OCI-LY3 (cell line): ENCODE measurements around the gene CHRDL2.

ENCODE experiments used
- H2AFZ ChIP-seq: fragments of 200-600, 300-600 bp; shearing (Covaris generic); 2 replicates; pipeline ENCODE4 v1.6.0; 2014; ENCODE audit warnings: antibody characterized with exemption, low read depth, low read length
- H3K27ac ChIP-seq: fragments of 200-600, 300-600 bp; sonication (generic); 2 replicates; pipeline ENCODE4 v1.5.1; 2014; ENCODE audit warnings: mild to moderate bottlenecking, low read length, moderate library complexity, mixed read lengths
- H3K27me3 ChIP-seq: fragments of 200-600, 300-600 bp; sonication (generic); 2 replicates; pipeline ENCODE4 v1.6.1; 2014; ENCODE audit warnings: low read depth, low read length, mixed read lengths
- H3K36me3 ChIP-seq: fragments of 200-600, 300-600 bp; sonication (generic); replicated peaks from 2 replicates; pipeline ENCODE3; 2014; ENCODE audit warnings: low read depth, low read length, mixed read lengths
- H3K4me1 ChIP-seq: fragments of 300-600, 200-600 bp; sonication (generic); 2 replicates; pipeline ENCODE4 v1.6.1; 2014; ENCODE audit warnings: low read length, mixed read lengths
- H3K4me2 ChIP-seq: fragments of 200-600, 300-600 bp; sonication (generic); 2 replicates; pipeline ENCODE4 v1.6.1; 2014; ENCODE audit warnings: low read length, mixed read lengths
- H3K4me3 ChIP-seq: fragments of 300-600, 200-600 bp; sonication (generic); 2 replicates; pipeline ENCODE4 v1.5.1; 2014; ENCODE audit warnings: antibody characterized with exemption, mild to moderate bottlenecking, low read length, moderate library complexity
- H3K79me2 ChIP-seq: fragments of 300-600, 200-600 bp; shearing (Covaris generic); 2 replicates; pipeline ENCODE4 v1.6.1; 2014; ENCODE audit warnings: mild to moderate bottlenecking, low read length, mixed read lengths
- H3K9ac ChIP-seq: fragments of 300-600, 200-600 bp; shearing (Covaris generic); 2 replicates; pipeline ENCODE4 v1.6.0; 2014; ENCODE audit warnings: mild to moderate bottlenecking, low read length, moderate library complexity
- H3K9me3 ChIP-seq: fragments of 200-600, 300-600 bp; shearing (Covaris generic); 2 replicates; pipeline ENCODE4 v1.6.1; 2014; ENCODE audit warnings: low read length, mixed read lengths; ENCODE audit not compliant: insufficient read depth
- H4K20me1 ChIP-seq: fragments of 200-600, 300-600 bp; sonication (generic); 2 replicates; pipeline ENCODE4 v1.6.1; 2016; ENCODE audit warnings: low read length, mixed read lengths; ENCODE audit not compliant: insufficient read depth
- EZH2phosphoT487 ChIP-seq: fragments of 200-600 bp; shearing (Covaris generic); IDR thresholded peaks from 2 replicates; pipeline ENCODE4 v1.6.1; 2018; ENCODE audit warnings: antibody characterized with exemption, mixed run types, low read depth
- TF ChIP-seq, protein P1 (sequence below): fragments of 200-600, 300-600 bp; sonication (generic); IDR thresholded peaks from 2 replicates; pipeline ENCODE4 v1.5.1; 2014; ENCODE audit warnings: antibody characterized with exemption, low read length, low read depth

Gene CHRDL2

DNA sequence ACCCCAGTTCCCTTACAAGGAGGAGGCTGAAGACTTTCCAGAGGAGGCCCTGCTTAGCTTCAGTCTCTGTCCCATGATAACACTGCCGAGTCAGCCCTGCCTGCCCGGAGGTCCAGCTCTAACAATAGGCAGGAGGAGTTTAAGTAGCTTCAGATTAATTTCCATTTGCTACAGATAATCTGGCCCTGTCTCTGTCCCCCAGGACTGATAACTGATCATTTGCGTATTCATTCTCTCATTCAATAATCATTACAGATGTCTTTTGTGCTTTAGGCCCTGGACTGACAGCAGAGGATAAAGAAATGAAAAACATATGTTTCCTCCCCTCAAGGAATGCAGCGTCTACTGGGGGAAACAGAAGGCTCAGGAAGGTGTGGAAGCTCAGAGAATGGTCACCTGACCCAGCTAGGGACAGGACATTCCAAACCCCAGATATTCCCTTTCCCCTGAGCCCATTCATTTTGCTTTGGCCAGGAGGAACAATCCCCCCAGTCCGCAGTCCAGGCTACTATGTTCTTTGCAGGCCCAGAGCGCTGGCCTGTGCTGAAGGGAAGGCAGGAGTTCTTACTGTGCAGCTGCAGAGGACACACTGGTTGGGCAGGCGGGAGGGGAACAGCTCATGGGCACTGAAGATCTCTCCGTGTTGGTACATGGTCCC is 20.8 kb downstream of the CHRDL2 start:
- Histone ChIP-seq H3K9ac (no peak overlapping the region), H4K20me1 (no peaks in the 10 kb centered on the region), H3K27ac (no peak overlapping the region), H3K4me2 (no peak overlapping the region), H3K79me2 (no peaks in the 10 kb centered on the region), H3K9me3 (no peaks in the 10 kb centered on the region), H3K4me3 (no peak overlapping the region), H2AFZ (no peak overlapping the region), H3K36me3 (no peaks in the 10 kb centered on the region), H3K4me1 (no peaks in the 10 kb centered on the region), H3K27me3 (no peaks in the 10 kb centered on the region)
- TF ChIP-seq EZH2phosphoT487, result no peak
- TF ChIP-seq, protein P1, sequence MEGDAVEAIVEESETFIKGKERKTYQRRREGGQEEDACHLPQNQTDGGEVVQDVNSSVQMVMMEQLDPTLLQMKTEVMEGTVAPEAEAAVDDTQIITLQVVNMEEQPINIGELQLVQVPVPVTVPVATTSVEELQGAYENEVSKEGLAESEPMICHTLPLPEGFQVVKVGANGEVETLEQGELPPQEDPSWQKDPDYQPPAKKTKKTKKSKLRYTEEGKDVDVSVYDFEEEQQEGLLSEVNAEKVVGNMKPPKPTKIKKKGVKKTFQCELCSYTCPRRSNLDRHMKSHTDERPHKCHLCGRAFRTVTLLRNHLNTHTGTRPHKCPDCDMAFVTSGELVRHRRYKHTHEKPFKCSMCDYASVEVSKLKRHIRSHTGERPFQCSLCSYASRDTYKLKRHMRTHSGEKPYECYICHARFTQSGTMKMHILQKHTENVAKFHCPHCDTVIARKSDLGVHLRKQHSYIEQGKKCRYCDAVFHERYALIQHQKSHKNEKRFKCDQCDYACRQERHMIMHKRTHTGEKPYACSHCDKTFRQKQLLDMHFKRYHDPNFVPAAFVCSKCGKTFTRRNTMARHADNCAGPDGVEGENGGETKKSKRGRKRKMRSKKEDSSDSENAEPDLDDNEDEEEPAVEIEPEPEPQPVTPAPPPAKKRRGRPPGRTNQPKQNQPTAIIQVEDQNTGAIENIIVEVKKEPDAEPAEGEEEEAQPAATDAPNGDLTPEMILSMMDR, result no peak

DNA sequence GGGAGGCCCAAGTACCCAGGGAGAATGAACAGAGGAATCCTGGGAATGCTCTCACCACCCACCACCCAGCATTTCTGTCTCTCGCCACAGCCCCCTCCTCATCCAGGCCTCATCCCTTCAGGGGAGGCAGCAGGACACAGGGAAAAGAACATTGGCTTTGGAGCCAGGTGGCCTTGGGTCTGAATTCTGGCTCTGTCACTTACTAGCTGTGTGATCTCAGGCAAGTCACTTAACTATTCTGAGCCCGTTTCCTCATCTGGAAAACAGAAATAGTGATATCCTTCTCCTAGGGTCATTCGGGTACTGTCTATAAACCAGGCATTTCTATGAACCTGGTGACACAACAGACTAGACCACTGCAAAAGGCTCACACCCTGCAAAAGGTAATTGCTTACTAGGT is 22.1 kb downstream of the CHRDL2 start:
- H2AFZ ChIP-seq, result no peak overlapping the region

DNA sequence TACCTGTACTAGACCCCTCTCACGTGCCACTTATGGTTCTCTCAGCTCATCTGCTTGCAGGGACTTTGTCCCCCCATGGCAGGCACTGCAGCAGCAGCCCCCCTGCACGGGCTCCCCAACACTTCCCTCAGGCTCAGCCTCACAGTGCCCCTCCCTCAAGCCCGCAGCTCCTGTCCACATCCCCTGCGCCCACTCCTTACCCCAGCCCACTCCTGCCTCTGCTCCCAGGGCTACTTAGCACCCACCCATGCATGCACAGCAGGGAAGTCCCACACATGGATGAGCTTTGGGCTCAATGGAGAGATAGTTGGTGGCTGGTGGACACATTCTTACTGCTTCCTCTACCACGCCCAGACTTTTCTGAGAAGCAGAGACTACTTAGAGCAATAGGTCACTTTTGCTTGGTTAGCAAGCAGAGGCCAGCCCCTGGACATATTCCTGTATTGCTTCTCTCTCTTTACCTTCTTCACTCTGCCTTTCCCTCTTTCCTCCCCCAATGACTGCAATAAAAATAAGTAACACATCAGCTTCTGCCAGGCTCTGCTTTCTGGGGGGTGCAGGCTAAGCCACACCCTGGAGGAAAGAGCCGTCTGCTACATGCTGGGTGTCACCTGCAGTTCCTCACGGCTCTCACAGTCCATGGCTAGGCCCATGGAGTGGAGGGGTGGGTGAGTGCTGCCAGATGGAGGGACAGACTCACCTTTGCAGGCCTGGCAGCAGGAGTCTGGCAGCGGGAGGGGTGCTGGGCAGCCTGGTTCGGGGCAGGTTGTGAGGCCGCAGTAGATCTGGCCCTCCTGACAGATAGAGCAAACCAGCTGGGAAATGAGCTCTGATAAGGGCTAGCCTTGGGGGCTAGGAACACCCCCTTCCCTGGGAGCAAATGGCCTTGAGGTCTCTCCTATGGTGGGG is 23.4 kb downstream of the CHRDL2 start:
- H3K9ac ChIP-seq, result no peak overlapping the region

More for the DNA sequence above, 22.1 kb downstream of the CHRDL2 start:
- Histone ChIP-seq H3K4me1 (no peaks in the 10 kb centered on the region), H3K36me3 (no peaks in the 10 kb centered on the region), H3K79me2 (no peaks in the 10 kb centered on the region), H3K4me2 (no peak overlapping the region), H3K4me3 (no peak overlapping the region), H3K27me3 (no peaks in the 10 kb centered on the region), H3K27ac (no peak overlapping the region), H3K9ac (no peak overlapping the region), H3K9me3 (no peaks in the 10 kb centered on the region), H4K20me1 (no peaks in the 10 kb centered on the region)
- TF ChIP-seq, protein P1, result no peak
- no peak for TF ChIP-seq EZH2phosphoT487

DNA sequence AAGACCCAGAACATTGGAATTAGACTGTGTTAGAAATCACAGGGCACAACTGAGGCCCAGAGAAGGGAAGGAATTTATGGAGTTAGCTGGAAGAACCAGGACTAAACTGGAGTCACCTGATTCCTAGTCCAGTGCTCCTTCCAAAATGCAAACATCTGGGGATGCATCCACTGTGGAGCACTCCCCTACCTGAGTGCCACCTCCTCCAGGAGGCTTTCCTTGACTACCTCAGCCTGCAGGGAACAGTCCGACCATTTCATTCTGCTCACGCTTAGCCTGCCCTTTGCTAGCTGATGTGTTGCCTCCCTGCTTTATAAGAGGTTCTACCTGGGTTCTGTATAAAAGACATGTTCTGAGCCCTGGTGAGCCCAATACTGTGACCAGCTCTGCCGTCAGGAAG is 24.0 kb downstream of the CHRDL2 start:
- Histone ChIP-seq H4K20me1 (no peaks in the 10 kb centered on the region), H3K79me2 (no peaks in the 10 kb centered on the region), H3K27me3 (no peaks in the 10 kb centered on the region), H3K9me3 (no peaks in the 10 kb centered on the region), H2AFZ (no peak overlapping the region), H3K27ac (no peak overlapping the region), H3K4me3 (no peak overlapping the region), H3K36me3 (no peaks in the 10 kb centered on the region), H3K4me2 (no peak overlapping the region), H3K9ac (no peak overlapping the region), H3K4me1 (peaks cover 4% of the 10 kb centered on the region; the same call in 1 of the 2 replicates)
- TF ChIP-seq, protein P1, result no peak
- no peak for TF ChIP-seq EZH2phosphoT487

More for the DNA sequence above, 23.4 kb downstream of the CHRDL2 start:
- H2AFZ ChIP-seq, result no peak overlapping the region
- no peak overlapping the region for H3K4me3 ChIP-seq
- no peak for TF ChIP-seq EZH2phosphoT487
- TF ChIP-seq, protein P1, result no peak
- no peak overlapping the region for H3K4me2 ChIP-seq
- no peak overlapping the region for H3K27ac ChIP-seq
- H3K4me1 ChIP-seq, result no peaks in the 10 kb centered on the region; the same call in 1 of the 2 replicates
- H3K79me2 ChIP-seq, result no peaks in the 10 kb centered on the region
- H3K9me3 ChIP-seq, result no peaks in the 10 kb centered on the region
- H3K27me3 ChIP-seq, result no peaks in the 10 kb centered on the region
- no peaks in the 10 kb centered on the region for H3K36me3 ChIP-seq
- H4K20me1 ChIP-seq, result no peaks in the 10 kb centered on the region
